Keratinocyte (primary cell): ENCODE results near the gene C10orf67. TPM values are rescaled to one million over a fixed set of nuclear protein-coding genes. Genes with fewer than 3 reads are reported as not detected.
A peak's percentile ranks its signal among the peaks of the same experiment; 100 is the strongest.

Source experiments
- DNase-seq: peaks from one replicate; pipeline ENCODE4 v3.0.0-alpha.2; 2011; ENCODE audit warnings: low read depth, missing footprints, low spot score
- FAIRE-seq: peaks from 2 replicates; lab custom pipeline; 2011; peaks lifted over from hg19 to GRCh38; lab: Jason Lieb, UNC
- H2AFZ ChIP-seq: 2 replicates; pipeline ENCODE4 v1.6.0; 2012; ENCODE audit warnings: low read length, control low read depth, inconsistent platforms; ENCODE audit not compliant: control insufficient read depth
- H3K27ac ChIP-seq: 2 replicates; pipeline ENCODE4 v1.5.1; 2011; ENCODE audit warnings: low read length; ENCODE audit not compliant: control insufficient read depth, insufficient read depth
- H3K27me3 ChIP-seq: 3 replicates; pipeline ENCODE4 v1.6.0; 2011; ENCODE audit warnings: low read length; ENCODE audit not compliant: control insufficient read depth, insufficient read depth; ENCODE audit errors: extremely low read depth
- H3K36me3 ChIP-seq, 2 experiments: 2 replicates in 1 of 2; 3 replicates in 1 of 2; pipeline ENCODE4 v1.5.1; 2011; ENCODE audit warnings: low read length in 2 of 2, mild to moderate bottlenecking in 1 of 2; ENCODE audit not compliant: control insufficient read depth in 2 of 2, insufficient read depth in 2 of 2; ENCODE audit errors: extremely low read depth in 1 of 2
- H3K4me1 ChIP-seq: 3 replicates; pipeline ENCODE4 v1.5.1; 2011; ENCODE audit warnings: low read length; ENCODE audit not compliant: control insufficient read depth, insufficient read depth; ENCODE audit errors: extremely low read depth
- H3K4me2 ChIP-seq: 3 replicates; pipeline ENCODE4 v1.6.0; 2011; ENCODE audit warnings: low read depth, low read length; ENCODE audit not compliant: control insufficient read depth, insufficient read depth; ENCODE audit errors: extremely low read depth
- H3K4me3 ChIP-seq, 3 experiments: fragments of 200-600 bp in 1 of 3; sonication (generic) in 1 of 3; 2 replicates in 2 of 3; 3 replicates in 1 of 3; pipeline ENCODE4 v1.5.1; 2011 to 2016; ENCODE audit warnings: low read length in 3 of 3, mild to moderate bottlenecking in 3 of 3, control low read depth in 2 of 3, inconsistent platforms in 1 of 3, low read depth in 1 of 3, mixed read lengths in 1 of 3, mixed run types in 1 of 3, moderate library complexity in 1 of 3; ENCODE audit not compliant: control insufficient read depth in 2 of 3, insufficient read depth in 2 of 3; ENCODE audit errors: extremely low read depth in 1 of 3
- H3K79me2 ChIP-seq: 2 replicates; pipeline ENCODE4 v1.6.0; 2012; ENCODE audit warnings: low read length; ENCODE audit not compliant: control insufficient read depth, insufficient read depth
- H3K9ac ChIP-seq: 3 replicates; pipeline ENCODE4 v1.6.0; 2011; ENCODE audit warnings: low read length; ENCODE audit not compliant: control insufficient read depth, insufficient read depth; ENCODE audit errors: extremely low read depth
- H3K9me1 ChIP-seq: 3 replicates; pipeline ENCODE4 v1.6.0; 2011; ENCODE audit warnings: low read length; ENCODE audit not compliant: control insufficient read depth, insufficient read depth; ENCODE audit errors: extremely low read depth
- H3K9me3 ChIP-seq: 2 replicates; pipeline ENCODE4 v1.5.1; 2012; ENCODE audit warnings: low read depth, low read length; ENCODE audit not compliant: control insufficient read depth
- H4K20me1 ChIP-seq: 3 replicates; pipeline ENCODE4 v1.6.0; 2011; ENCODE audit warnings: low read length; ENCODE audit not compliant: control insufficient read depth, insufficient read depth; ENCODE audit errors: extremely low read depth
- CTCF ChIP-seq, 3 experiments: IDR thresholded peaks in 1 of 3; conservative IDR thresholded peaks in 1 of 3; optimal IDR thresholded peaks in 1 of 3; 2 replicates in 2 of 3; 3 replicates in 1 of 3; pipeline versions ENCODE3 to v1.5.1; 2011; ENCODE audit warnings: low read length in 3 of 3, mild to moderate bottlenecking in 3 of 3, moderate library complexity in 2 of 3, control low read depth in 1 of 3, inconsistent platforms in 1 of 3; ENCODE audit not compliant: insufficient read depth in 2 of 3; ENCODE audit errors: extremely low read depth in 1 of 3
- EZH2 ChIP-seq: IDR thresholded peaks from one replicate; pipeline ENCODE4 v1.6.1; 2012; ENCODE audit warnings: inconsistent platforms, mild to moderate bottlenecking, low read length, moderate library complexity
- dilution Hi-C: fragments of 300-500 bp; cut with MboI; formaldehyde crosslinking; loops from one replicate; pipeline ENCODE4 v1.7.0; 2020; ENCODE audit warnings: low sequenced_read_pairs; ENCODE audit not compliant: extremely low pct_ligation_motif_present
- polyA plus RNA-seq, 5 experiments: library from polyadenylated mRNA; depleted of rRNA in 3 of 5; stranded (reverse) in 3 of 5; stranded (forward) in 1 of 5; unstranded in 1 of 5; fragments of >200 nt; gene quantifications; 1 replicate in 1 of 5; 2 replicates in 3 of 5; 3 replicates in 1 of 5; pipeline versions ENCODE4 v1.2.1 to v1.2.3, GENCODE V29; 2011 to 2012; ENCODE audit warnings: missing spikeins in 2 of 5, low read depth in 1 of 5, low replicate concordance in 1 of 5

Gene C10orf67
- polyA plus RNA-seq, 1 donor (not counting 4 experiments of a cell fraction or from before 2014, with no cell fraction given): 0.26 TPM

- no peaks in the 10 kb centered on the region for H3K36me3 ChIP-seq
- DNase-seq (no peak), FAIRE-seq (no peak)
- H3K27me3 ChIP-seq: peaks cover 41% of the 10 kb centered on the region
- H3K4me1 ChIP-seq: no peaks in the 10 kb centered on the region
- no peak overlapping the region for H3K9ac ChIP-seq
- no peak overlapping the region for H2AFZ ChIP-seq
- TF ChIP-seq CTCF (optimal IDR thresholded peaks at IDR 0.05 in 1 of 3, IDR thresholded peaks at IDR 0.05 in 1 of 3, conservative IDR thresholded peaks at IDR 0.05 in 1 of 3; ENCODE audit: extremely low read depth in 1 of 3, insufficient read depth in 2 of 3, low read length in 3 of 3): peak in 1 of 3 experiments; percentile 1
- TF ChIP-seq EZH2: no peak
- no peaks in the 10 kb centered on the region for H3K9me3 ChIP-seq
- H3K27ac ChIP-seq: no peak overlapping the region
- H3K79me2 ChIP-seq: no peaks in the 10 kb centered on the region
- H4K20me1 ChIP-seq: no peaks in the 10 kb centered on the region
- no peak overlapping the region for H3K4me2 ChIP-seq
- H3K9me1 ChIP-seq: no peaks in the 10 kb centered on the region
- no peak overlapping the region for H3K4me3 ChIP-seq
- dilution Hi-C loops: no loop called here
These were observed 139.8 kb downstream of the C10orf67 start for GRCh38 chr10:23204773-23205172.

- Histone ChIP-seq H4K20me1 (no peaks in the 10 kb centered on the region), H3K9me3 (no peaks in the 10 kb centered on the region), H3K4me1 (no peaks in the 10 kb centered on the region), H3K79me2 (no peaks in the 10 kb centered on the region), H3K9me1 (no peaks in the 10 kb centered on the region), H2AFZ (no peak overlapping the region), H3K9ac (no peak overlapping the region), H3K27ac (no peak overlapping the region), H3K27me3 (peaks cover 53% of the 10 kb centered on the region), H3K4me2 (no peak overlapping the region), H3K36me3 (no peaks in the 10 kb centered on the region), H3K4me3 (no peak overlapping the region)
- FAIRE-seq (no peak), DNase-seq (no peak)
- dilution Hi-C loops: no loop called here
- no peak for TF ChIP-seq CTCF (optimal IDR thresholded peaks at IDR 0.05 in 1 of 3, IDR thresholded peaks at IDR 0.05 in 1 of 3, conservative IDR thresholded peaks at IDR 0.05 in 1 of 3; ENCODE audit: extremely low read depth in 1 of 3, insufficient read depth in 2 of 3, low read length in 3 of 3)
- TF ChIP-seq EZH2: no peak
These were observed 140.9 kb downstream of the C10orf67 start for GRCh38 chr10:23203369-23204325.
